ENCODE results near the gene CCDC136. TPM values are rescaled to one million over a fixed set of nuclear protein-coding genes. Genes with fewer than 3 reads are reported as not detected.
A peak's percentile ranks its signal among the peaks of the same experiment; 100 is the strongest.

Gene CCDC136
- total RNA-seq, 2 donors from 2014 or later = 15.1 to 23.8 TPM

GRCh38 chr7:128868624-128869137 lies 76.9 kb downstream of the CCDC136 start:
- ATAC-seq (no peak), DNase-seq (ENCODE audit: low spot score) (no peak)
- H3K4me1 Mint-ChIP-seq (ENCODE audit: low read depth in 2 of 2) = peaks cover 20 to 30% of the 10 kb centered on the region in 2 donors
- H3K4me3 Mint-ChIP-seq = peak overlapping the region; percentile 12
- H3K36me3 Mint-ChIP-seq = peaks cover 8% of the 10 kb centered on the region
- no peak overlapping the region for H3K27ac Mint-ChIP-seq
- no peaks in the 10 kb centered on the region for H3K27me3 Mint-ChIP-seq
- H3K9me3 Mint-ChIP-seq = no peaks in the 10 kb centered on the region

GRCh38 chr7:128869138-128869943 lies 77.6 kb downstream of the CCDC136 start:
- DNase-seq (ENCODE audit: low spot score) (no peak), ATAC-seq (peak; percentile 80 to 88)
- peaks cover 20 to 29% of the 10 kb centered on the region in 2 donors for H3K4me1 Mint-ChIP-seq (ENCODE audit: low read depth in 2 of 2)
- H3K36me3 Mint-ChIP-seq = peaks cover 8% of the 10 kb centered on the region
- H3K27me3 Mint-ChIP-seq = no peaks in the 10 kb centered on the region
- H3K27ac Mint-ChIP-seq = no peak overlapping the region
- H3K9me3 Mint-ChIP-seq = no peaks in the 10 kb centered on the region
- peak overlapping the region; percentile 12 for H3K4me3 Mint-ChIP-seq

GRCh38 chr7:128869944-128870285 lies 78.1 kb downstream of the CCDC136 start:
- Mint-ChIP-seq H3K4me1 (ENCODE audit: low read depth in 2 of 2) (peaks cover 19 to 25% of the 10 kb centered on the region in 2 donors), H3K9me3 (no peaks in the 10 kb centered on the region), H3K4me3 (peak overlapping the region; percentile 71), H3K36me3 (peaks cover 8% of the 10 kb centered on the region), H3K27me3 (no peaks in the 10 kb centered on the region), H3K27ac (no peak overlapping the region)
- ATAC-seq = no peak
- no peak for DNase-seq (ENCODE audit: low spot score)

- H3K27me3 Mint-ChIP-seq = no peaks in the 10 kb centered on the region
- no peak overlapping the region for H3K27ac Mint-ChIP-seq
- H3K36me3 Mint-ChIP-seq = no peaks in the 10 kb centered on the region
- H3K4me3 Mint-ChIP-seq = no peak overlapping the region
- ATAC-seq (no peak), DNase-seq (ENCODE audit: low spot score) (no peak)
- H3K9me3 Mint-ChIP-seq = no peaks in the 10 kb centered on the region
- peaks cover 9 to 16% of the 10 kb centered on the region in 2 donors for H3K4me1 Mint-ChIP-seq (ENCODE audit: low read depth in 2 of 2)
Observed at GRCh38 chr7:128871050-128871449, 79.3 kb downstream of the CCDC136 start.

Other genes starting within 250 kb of the CCDC136 start
- gene GARIN1A, start 119.7 kb upstream of the CCDC136 start, total RNA-seq = 1 to 10 TPM; 1.6 to 4.3 TPM
- gene CALU, start 52.6 kb upstream of the CCDC136 start, total RNA-seq = 10 to 100 TPM; 46.3 to 60.5 TPM
- gene OPN1SW, start 16.2 kb upstream of the CCDC136 start, total RNA-seq = not detected
- not detected for gene FLNC, start 38.4 kb downstream of the CCDC136 start, total RNA-seq
- 100 to 1,000 TPM; 115 to 145 TPM for gene ATP6V1F, start 70.9 kb downstream of the CCDC136 start, total RNA-seq
- 1 to 10 TPM in 1 of 2 donors, under 1 TPM in 1; 0.17 to 1.1 TPM for gene KCP, start 118.7 kb downstream of the CCDC136 start, total RNA-seq
- gene IRF5, start 146.0 kb downstream of the CCDC136 start, total RNA-seq = 10 to 100 TPM; 26.5 to 43.4 TPM